Calu3 (cell line): Measurements from ENCODE around the gene GIGYF2. TPM values are rescaled to one million over a fixed set of nuclear protein-coding genes. Genes with fewer than 3 reads are reported as not detected.

Experiments
- BruUV-seq: library from RNA; stranded (reverse); fragments of 400-500 nt; replicated peaks from 2 replicates; lab custom pipeline; 2021; lab: Mats Ljungman, UMichigan
- CTCF ChIA-PET: fragments of 300-600 bp; sonication (Branson Sonifier 250); formaldehyde crosslinking; loops from one replicate; lab custom pipeline; 2022; ENCODE audit warnings: antibody characterized with exemption; lab: Charles Lee
- DNase-seq: peaks from one replicate; pipeline ENCODE4 v3.0.0; 2022
- H3K27ac Mint-ChIP-seq: one replicate; pipeline ENCODE4 v1.8.0; 2022; ENCODE audit warnings: mixed read lengths; ENCODE audit not compliant: unreplicated experiment
- H3K27me3 Mint-ChIP-seq: one replicate; pipeline ENCODE4 v1.8.0; 2022; ENCODE audit warnings: mixed read lengths; ENCODE audit not compliant: unreplicated experiment
- H3K36me3 Mint-ChIP-seq: one replicate; pipeline ENCODE4 v1.8.0; 2022; ENCODE audit warnings: mild to moderate bottlenecking, moderate library complexity, mixed read lengths; ENCODE audit not compliant: insufficient read depth, unreplicated experiment
- H3K4me1 Mint-ChIP-seq: one replicate; pipeline ENCODE4 v1.8.0; 2022; ENCODE audit warnings: mild to moderate bottlenecking, low read depth, mixed read lengths; ENCODE audit not compliant: unreplicated experiment
- H3K4me3 Mint-ChIP-seq: one replicate; pipeline ENCODE4 v1.8.0; 2022; ENCODE audit warnings: mild to moderate bottlenecking, low read depth, moderate library complexity, mixed read lengths; ENCODE audit not compliant: unreplicated experiment
- H3K9me3 Mint-ChIP-seq: one replicate; pipeline ENCODE4 v1.8.0; 2022; ENCODE audit warnings: low read depth, mixed read lengths; ENCODE audit not compliant: unreplicated experiment
- intact Hi-C: fragments of 100-400 bp; cut with micrococcal nuclease; formaldehyde crosslinking; loops from one replicate; pipeline ENCODE4 v1.10.0; 2022; ENCODE audit not compliant: unreplicated experiment
- total RNA-seq: library from RNA; stranded (reverse); gene quantifications from 2 replicates; pipeline ENCODE4 v1.2.3, GENCODE V29; 2022
- TF ChIP-seq, protein P1 (sequence below): fragments of 200-600 bp; IDR thresholded peaks from one replicate; pipeline ENCODE4 v1.8.0; 2022; ENCODE audit warnings: antibody characterized with exemption; ENCODE audit not compliant: unreplicated experiment

The GIGYF2 gene
- total RNA-seq, 1 experiment from 2014 or later: 72.2 TPM

DNA sequence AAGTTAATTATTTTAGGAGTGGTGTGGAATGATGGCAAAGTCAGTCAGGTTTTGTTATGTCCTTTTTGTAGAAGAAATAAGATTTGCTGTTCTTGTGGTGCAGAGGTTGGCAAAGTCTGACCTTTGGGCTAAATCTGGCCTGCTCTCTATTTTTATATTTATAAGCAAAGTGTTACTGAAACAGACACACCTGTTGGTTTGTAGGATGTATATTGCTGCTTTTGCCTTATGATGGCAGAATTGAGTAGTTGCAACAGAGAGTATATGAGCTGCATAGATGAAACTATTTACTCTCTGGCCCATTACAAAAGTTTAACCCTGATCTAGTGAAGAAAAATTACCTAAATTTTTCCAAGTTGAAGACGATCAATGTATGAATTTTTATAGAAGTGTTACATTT is 113.3 kb downstream of the GIGYF2 start:
- Mint-ChIP-seq H3K27me3 (no peaks in the 10 kb centered on the region), H3K36me3 (peaks cover 41% of the 10 kb centered on the region), H3K9me3 (no peaks in the 10 kb centered on the region), H3K4me1 (no peaks in the 10 kb centered on the region), H3K27ac (no peak overlapping the region), H3K4me3 (no peak overlapping the region)
- CTCF ChIA-PET: no interaction called here
- intact Hi-C loops: no loop called here
- TF ChIP-seq, protein P1, sequence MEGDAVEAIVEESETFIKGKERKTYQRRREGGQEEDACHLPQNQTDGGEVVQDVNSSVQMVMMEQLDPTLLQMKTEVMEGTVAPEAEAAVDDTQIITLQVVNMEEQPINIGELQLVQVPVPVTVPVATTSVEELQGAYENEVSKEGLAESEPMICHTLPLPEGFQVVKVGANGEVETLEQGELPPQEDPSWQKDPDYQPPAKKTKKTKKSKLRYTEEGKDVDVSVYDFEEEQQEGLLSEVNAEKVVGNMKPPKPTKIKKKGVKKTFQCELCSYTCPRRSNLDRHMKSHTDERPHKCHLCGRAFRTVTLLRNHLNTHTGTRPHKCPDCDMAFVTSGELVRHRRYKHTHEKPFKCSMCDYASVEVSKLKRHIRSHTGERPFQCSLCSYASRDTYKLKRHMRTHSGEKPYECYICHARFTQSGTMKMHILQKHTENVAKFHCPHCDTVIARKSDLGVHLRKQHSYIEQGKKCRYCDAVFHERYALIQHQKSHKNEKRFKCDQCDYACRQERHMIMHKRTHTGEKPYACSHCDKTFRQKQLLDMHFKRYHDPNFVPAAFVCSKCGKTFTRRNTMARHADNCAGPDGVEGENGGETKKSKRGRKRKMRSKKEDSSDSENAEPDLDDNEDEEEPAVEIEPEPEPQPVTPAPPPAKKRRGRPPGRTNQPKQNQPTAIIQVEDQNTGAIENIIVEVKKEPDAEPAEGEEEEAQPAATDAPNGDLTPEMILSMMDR: no peak
- DNase-seq: no peak
- BruUV-seq: no TSS peak

DNA sequence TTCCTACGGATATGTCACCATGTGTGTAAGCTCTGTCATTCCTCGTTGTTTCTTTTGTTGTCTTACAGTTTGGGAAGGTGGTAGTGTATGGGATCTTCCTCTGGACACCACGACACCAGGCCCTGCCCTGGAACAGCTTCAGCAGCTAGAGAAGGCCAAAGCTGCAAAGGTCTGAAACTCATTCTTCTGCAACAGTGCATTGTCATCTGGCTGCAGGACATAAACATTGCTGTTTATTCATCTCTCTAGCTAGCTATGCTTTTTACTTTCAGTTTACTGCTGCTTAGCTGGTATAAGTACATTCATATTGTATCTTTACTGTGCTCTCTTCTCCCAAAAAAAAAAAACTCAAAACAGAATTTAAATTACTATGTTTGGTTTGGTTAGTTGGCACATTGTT is 118.4 kb downstream of the GIGYF2 start:
- TF ChIP-seq, protein P1: no peak
- intact Hi-C loops: no loop called here
- no peak overlapping the region for H3K27ac Mint-ChIP-seq
- no peaks in the 10 kb centered on the region for H3K4me1 Mint-ChIP-seq
- H3K4me3 Mint-ChIP-seq: no peak overlapping the region
- BruUV-seq: no TSS peak
- CTCF ChIA-PET: no interaction called here
- H3K36me3 Mint-ChIP-seq: peaks cover 55% of the 10 kb centered on the region
- no peaks in the 10 kb centered on the region for H3K27me3 Mint-ChIP-seq
- no peak for DNase-seq
- no peaks in the 10 kb centered on the region for H3K9me3 Mint-ChIP-seq

DNA sequence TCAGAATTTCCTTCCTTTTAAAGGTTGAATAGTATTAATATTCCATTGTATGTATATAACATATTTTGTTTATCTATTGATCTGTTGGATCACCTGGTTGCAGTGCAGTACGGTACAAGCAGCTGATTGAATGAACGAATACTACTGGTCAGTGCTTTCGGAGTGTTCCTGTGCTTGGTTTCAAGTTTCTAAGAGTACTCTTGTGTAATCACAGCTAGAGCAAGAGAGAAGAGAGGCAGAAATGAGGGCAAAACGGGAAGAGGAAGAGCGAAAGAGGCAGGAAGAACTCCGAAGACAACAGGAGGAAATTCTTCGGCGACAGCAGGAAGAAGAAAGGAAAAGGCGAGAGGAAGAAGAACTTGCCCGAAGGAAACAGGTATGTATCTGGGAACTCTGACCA is 119.5 kb downstream of the GIGYF2 start:
- TF ChIP-seq, protein P1: no peak
- no peaks in the 10 kb centered on the region for H3K27me3 Mint-ChIP-seq
- intact Hi-C loops: no loop called here

DNA sequence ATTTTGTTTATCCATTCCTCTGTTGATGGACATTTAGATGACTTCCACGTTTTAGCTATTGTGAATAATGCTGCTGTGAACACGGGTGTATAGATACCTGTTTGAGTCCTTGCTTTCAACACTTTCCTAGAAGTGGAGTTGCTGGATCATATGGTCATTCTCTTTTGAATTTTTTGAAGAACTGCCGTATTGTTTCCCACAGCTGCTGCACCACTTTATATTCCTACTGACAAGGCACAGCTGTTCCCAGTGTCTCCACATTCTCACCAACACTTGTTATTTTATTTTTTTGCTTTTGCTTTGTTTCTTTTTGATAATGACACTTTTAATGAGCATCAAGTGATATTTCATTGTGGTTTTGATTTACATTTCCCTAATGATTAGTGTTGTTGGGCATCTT is 120.6 kb downstream of the GIGYF2 start:
- Mint-ChIP-seq H3K27ac (no peak overlapping the region), H3K36me3 (peaks cover 57% of the 10 kb centered on the region)

More for the DNA sequence above, 119.5 kb downstream of the GIGYF2 start:
- Mint-ChIP-seq H3K4me3 (no peak overlapping the region), H3K27ac (no peak overlapping the region), H3K36me3 (peaks cover 59% of the 10 kb centered on the region), H3K4me1 (no peaks in the 10 kb centered on the region), H3K9me3 (no peaks in the 10 kb centered on the region)
- no TSS peak for BruUV-seq
- no peak for DNase-seq
- CTCF ChIA-PET: no interaction called here

More for the DNA sequence above, 120.6 kb downstream of the GIGYF2 start:
- no peaks in the 10 kb centered on the region for H3K9me3 Mint-ChIP-seq
- TF ChIP-seq, protein P1: no peak
- no peaks in the 10 kb centered on the region for H3K4me1 Mint-ChIP-seq
- no peaks in the 10 kb centered on the region for H3K27me3 Mint-ChIP-seq
- no peak overlapping the region for H3K4me3 Mint-ChIP-seq
- DNase-seq: no peak
- no TSS peak for BruUV-seq
- CTCF ChIA-PET: no interaction called here
- intact Hi-C loops: no loop called here
